C4-2B (cell line): ENCODE data around the gene AFF3.
"Not testable (repeated sequence)": the region's sequence is repeated elsewhere in the genome, so short reads cannot be mapped to it uniquely, and the experiment has no call there.

Source experiments
- H3K27ac ChIP-seq: fragments of 450-650 bp; 2 replicates; pipeline ENCODE4 v1.5.1; 2017
- CTCF ChIP-seq: fragments of 450-650 bp; conservative IDR thresholded peaks from 2 replicates; pipeline ENCODE4 v1.5.1; 2017; ENCODE audit warnings: mild to moderate bottlenecking
- ZFX ChIP-seq: fragments of 450-650 bp; IDR thresholded peaks from 2 replicates; pipeline ENCODE4 v1.6.1; 2017

Gene AFF3

DNA sequence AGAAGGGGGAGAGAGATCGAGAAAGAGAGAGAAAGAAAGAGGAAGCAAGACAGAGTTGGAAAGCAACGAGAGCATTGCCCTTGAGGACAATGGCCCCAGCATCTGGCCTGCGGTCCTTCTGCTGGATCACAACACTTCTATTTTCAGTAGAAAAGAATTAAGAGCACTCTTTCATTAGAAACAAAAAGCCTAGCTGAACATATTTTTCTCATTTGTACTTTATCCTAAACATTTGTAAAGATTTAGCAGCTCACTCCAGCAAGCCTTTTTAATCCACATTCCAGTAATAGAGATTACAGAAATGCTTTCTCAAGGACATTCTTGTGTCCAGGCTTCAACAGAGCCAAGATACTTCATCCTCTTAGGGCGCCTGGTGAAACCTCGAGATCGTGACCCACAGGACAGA lies 31.6 kb upstream of the AFF3 start:
- TF ChIP-seq ZFX = no peak
- TF ChIP-seq CTCF = no peak
- H3K27ac ChIP-seq = no peak overlapping the region

- H3K27ac ChIP-seq = no peak overlapping the region
- no peak for TF ChIP-seq CTCF
- TF ChIP-seq ZFX = no peak
These were observed 24.3 kb upstream of the AFF3 start for GRCh38 chr2:100166701-100167100.

DNA sequence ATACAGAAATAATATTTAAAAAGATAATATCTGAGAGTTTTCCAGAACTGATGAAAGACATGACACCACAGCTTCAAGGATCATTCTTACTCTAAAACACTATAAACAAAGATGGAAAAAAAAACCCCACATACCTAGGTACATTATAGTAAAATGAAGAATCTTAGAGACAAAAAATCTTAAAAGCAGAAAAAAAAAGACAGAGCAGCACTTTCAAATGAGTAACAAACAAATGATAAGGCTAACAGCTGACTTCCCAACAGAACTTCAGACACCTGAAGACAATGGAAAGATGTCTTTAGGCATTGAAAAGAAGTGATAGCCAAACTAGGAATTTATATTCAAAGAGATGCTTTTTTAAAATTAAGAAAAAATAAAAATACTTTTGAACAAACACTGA lies 21.2 kb upstream of the AFF3 start:
- H3K27ac ChIP-seq = no peak overlapping the region
- TF ChIP-seq CTCF (no peak), ZFX (no peak)

DNA sequence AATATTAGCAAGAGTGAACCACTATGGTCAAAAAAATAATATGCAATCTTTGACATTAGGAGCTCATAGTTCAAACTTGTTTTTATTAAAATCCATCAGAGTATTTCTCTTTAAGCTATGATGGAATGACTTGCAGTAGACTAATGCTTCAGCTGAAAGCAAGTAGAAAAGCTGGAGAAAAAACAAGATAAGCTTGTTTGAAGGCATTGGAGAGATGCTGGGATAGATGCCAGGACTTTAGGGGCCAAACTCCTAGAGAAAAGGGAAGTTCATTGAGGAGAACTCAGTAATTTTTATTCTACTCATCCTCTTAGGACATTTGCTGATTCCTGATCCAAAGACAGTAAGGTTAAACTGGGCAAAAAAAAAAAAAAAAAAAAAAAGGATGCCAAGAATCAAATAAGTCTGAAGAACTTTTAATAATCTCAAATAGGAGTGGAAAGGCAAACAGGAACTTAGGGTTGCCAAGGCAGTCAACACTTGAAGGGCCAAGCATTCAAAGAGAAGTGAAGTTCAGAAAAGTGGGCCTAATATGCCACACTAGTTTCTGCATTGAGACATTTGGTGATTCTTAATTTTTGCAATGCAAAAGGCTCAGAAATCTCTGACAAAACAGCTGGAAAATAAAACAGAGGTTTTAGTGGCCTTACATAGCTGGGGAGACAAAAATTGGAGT lies 19.7 kb upstream of the AFF3 start:
- H3K27ac ChIP-seq = no peak overlapping the region
- TF ChIP-seq ZFX (no peak), CTCF (no peak)

- H3K27ac ChIP-seq = no peak overlapping the region
- no peak for TF ChIP-seq ZFX
- TF ChIP-seq CTCF = no peak
These were observed 18.0 kb upstream of the AFF3 start for GRCh38 chr2:100160396-100160795.

GRCh38 chr2:100151832-100152231 lies 9.4 kb upstream of the AFF3 start:
- H3K27ac ChIP-seq = not testable (repeated sequence)

DNA sequence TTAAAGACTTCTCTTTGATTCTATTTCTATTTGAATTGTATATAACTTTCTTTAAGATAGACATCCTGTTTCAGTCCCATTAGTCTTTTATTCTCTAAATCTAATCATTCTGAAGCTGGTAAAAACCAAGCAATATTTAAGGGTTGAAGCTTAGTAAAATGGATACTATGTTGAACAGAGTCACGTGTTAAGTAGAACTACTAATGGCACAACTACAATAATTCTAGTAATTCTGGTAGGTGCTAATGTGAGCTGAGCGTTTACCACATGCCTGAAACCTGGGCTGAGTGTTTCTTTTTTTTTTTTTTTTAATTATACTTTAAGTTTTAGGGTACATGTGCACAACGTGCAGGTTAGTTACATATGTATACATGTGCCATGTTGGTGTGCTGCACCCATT lies 8.9 kb upstream of the AFF3 start:
- no peak overlapping the region for H3K27ac ChIP-seq
- no peak for TF ChIP-seq CTCF
- TF ChIP-seq ZFX = no peak

- no peak overlapping the region for H3K27ac ChIP-seq
- no peak for TF ChIP-seq ZFX
- TF ChIP-seq CTCF = no peak
These were observed 6.5 kb upstream of the AFF3 start for GRCh38 chr2:100148883-100149282.
